ENCODE data around the gene C5AR1. TPM values are rescaled to one million over a fixed set of nuclear protein-coding genes. Genes with fewer than 3 reads are reported as not detected.

C5AR1 gene
- total and polyA plus RNA-seq, 9 of the 15 experiments (the other 6 are each of a cell fraction or from before 2014, with no cell fraction given) = 0.06 to 1.6 (median 0.28) TPM; not detected in 3

DNA sequence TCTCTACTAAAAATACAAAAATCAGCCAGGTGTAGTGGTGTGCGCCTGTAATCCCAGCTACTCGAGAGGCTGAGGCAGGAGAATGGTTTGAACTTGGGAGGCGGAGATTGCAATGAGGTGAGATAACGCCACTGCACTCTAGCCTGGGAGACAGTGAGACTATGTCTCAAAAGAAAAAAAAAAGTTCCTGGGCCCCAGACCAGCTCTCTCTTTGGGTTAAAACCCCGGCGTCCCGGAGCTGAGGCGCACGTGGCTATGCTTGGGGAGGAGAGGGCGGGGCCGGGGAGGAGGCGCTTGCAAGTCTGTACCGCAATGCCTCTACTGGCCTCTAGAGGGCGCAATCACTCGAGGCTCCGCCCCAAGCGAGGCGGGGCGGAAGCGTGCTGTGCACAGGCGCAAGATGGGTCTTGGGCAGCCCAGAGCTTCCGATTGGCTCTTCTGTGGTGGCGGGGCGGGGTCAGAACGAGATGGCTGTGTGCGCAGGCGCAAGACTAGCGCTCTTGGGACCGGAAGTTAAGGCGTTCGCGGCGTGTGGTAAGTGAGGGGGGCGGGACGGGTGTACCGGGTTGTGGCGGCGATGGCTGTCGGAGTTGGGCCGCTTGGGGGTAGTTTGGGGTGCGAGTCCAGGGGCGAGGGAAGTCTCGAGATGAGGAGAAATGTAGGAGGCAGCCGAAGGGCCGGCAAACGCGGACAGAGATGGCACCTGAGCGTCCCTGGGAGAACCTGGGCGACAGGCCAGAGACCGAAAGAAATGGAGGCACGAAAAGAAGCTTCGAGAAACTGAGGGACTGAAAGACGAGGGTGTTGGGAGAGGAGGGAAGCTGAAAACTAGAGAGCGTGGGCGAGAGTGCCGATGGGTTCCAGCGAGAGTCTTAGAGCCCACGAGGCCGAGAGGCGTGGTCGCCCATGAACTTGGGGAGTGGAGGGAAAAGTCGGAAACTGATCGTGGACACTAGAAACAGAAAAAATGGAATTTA lies 39.4 kb downstream of the C5AR1 start, which contains the start of gene DHX34 (continued):
- TF ChIP-seq RERE (CRISPR knock-in tag; IDR thresholded peaks at IDR 0.05; ENCODE audit: borderline replicate concordance) (no peak), NR2C1 (IDR thresholded peaks at IDR 0.05) (no peak), NR2C1 (tag; IDR thresholded peaks at IDR 0.05) (no peak)
- TF ChIP-seq, protein P1, sequence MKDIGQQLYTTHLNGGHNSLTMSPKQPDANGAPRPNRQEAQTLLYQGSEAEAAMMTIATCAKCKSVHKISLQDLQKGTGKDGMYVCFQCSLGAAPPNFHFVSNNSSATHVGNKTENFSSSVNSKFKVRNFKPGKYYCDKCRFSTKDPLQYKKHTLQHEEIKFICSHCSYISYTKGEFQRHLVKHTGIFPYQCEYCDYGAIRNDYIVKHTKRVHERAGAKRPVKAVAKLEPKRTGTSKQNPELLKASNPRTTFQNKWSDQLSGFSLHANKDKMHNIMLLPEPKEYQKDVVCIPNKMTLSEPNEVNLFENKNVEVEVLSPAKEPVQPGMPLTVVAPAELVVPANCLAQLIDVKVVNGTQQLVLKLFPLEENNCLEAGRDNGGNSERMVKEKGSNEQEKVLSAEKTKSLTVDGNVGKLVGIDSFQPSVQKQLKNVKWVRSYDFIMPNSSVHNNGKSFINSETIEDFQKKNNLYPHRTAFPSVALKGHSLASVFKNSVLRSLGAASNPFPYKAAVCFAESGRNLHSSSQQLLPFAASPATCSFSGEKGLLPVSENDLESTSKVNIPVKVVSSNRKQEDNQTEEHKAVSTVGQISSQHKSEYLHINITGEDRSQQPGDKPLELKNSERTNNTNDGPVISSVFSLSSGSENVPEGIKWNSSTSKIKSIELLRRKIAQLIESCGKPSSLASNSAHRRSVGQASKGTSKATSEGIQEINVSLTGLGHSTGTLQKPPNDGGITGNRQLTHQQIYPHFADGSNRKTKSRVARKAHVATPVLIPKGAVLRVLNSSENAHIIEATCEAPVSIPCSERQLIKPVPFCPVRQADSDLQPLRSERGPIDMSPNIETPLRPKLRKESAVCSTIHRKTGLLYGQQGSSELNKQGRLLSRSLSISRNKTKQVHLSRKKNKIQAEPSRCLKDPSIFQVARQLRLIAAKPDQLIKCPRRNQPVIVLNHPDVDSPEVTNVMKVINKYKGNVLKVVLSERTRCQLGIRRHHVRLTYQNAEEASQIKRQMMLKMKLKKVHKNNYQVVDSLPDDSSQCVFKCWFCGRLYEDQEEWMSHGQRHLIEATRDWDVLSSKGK (CRISPR knock-in tag; IDR thresholded peaks at IDR 0.05) = no peak
- TF ChIP-seq, protein P2, sequence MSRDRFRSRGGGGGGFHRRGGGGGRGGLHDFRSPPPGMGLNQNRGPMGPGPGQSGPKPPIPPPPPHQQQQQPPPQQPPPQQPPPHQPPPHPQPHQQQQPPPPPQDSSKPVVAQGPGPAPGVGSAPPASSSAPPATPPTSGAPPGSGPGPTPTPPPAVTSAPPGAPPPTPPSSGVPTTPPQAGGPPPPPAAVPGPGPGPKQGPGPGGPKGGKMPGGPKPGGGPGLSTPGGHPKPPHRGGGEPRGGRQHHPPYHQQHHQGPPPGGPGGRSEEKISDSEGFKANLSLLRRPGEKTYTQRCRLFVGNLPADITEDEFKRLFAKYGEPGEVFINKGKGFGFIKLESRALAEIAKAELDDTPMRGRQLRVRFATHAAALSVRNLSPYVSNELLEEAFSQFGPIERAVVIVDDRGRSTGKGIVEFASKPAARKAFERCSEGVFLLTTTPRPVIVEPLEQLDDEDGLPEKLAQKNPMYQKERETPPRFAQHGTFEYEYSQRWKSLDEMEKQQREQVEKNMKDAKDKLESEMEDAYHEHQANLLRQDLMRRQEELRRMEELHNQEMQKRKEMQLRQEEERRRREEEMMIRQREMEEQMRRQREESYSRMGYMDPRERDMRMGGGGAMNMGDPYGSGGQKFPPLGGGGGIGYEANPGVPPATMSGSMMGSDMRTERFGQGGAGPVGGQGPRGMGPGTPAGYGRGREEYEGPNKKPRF (IDR thresholded peaks at IDR 0.05; ENCODE audit: low read depth, low read length) = no peak

All from K562 (cell line).